ENCODE measurements around the gene RHBDD1.

GRCh38 chr2:226849349-226849748 is 13.5 kb downstream of the RHBDD1 start:
- TF ChIP-seq POLR2A (IDR thresholded peaks at IDR 0.05) (no peak), EP300 (IDR thresholded peaks at IDR 0.05) (no peak)

Measured in stomach (tissue), 4 donors.